Heart left ventricle (tissue), 13 donors: ENCODE results near the gene FOXN3.

Experiments used
- POLR2A ChIP-seq, 2 donors: fragments of 450-650 bp; IDR thresholded peaks; one replicate each; pipeline ENCODE4 v1.6.1; 2017; ENCODE audit warnings: antibody characterized with exemption in 2 of 2, mild to moderate bottlenecking in 2 of 2, moderate library complexity in 2 of 2
- TF ChIP-seq, protein P1 (sequence below), 12 donors: fragments of 200-600 bp; sonication (generic) in 4 of 12; IDR thresholded peaks; one replicate each; pipeline versions ENCODE4 v1.5.0 to v1.8.0; 2018 to 2022; ENCODE audit warnings: antibody characterized with exemption in 12 of 12, mild to moderate bottlenecking in 5 of 12
- donor health status: ischemic (EF 13 %, LVEDD 7.1; RV severe dilation, severe dysfunction).
- donor health status: DM: no; HTN: yes; CAD: no.
- donor health status: DM: no; HTN: no; CAD: no.
- donor health status: ischemic (EF 25% LVEDD 6.9; RV normal size, moderate dysfunction).
- donor health status: ischemic (EF 25% LVEDD 5.7; RV mildly dilated, moderate dysfunction).
- donor health status: ischemic (EF 35%, LVEDD 5.7; RV mildly dilated, moderate dysfunction).
- donor health status: nonischemic (EF 11% LVEDD 7.7; RV severe dilation, severe dysfunction).
- donor health status: DM: yes; HTN: yes; CAD: no.
- donor health status: PGD.
- donor health status: ischemic (EF 29% LVEDD 5.4; RV normal size, mild dysfunction).
- donor health status: nonischemic (EF 23%, LVEDD 6.1; RV moderate dilation, normal function).

DNA sequence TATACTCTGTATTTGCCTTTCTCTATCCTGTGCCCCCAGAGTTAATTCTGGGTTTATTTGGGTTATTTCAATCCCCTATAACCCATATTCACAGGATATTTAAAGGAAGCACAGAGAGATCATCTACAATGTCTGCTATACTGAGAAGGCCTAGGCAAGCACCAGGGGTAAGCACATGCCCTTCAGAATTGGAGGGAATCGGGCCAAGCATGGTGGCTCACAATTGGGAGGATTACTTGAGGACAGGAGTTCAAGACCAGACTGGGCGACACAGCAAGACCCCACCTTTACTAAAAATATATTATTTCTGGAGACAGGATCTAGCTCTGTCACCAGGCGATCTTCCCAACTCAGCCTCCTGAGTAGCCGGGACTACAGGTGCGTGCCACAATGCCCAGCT, 11.3 kb downstream of the FOXN3 start:
- TF ChIP-seq, protein P1, sequence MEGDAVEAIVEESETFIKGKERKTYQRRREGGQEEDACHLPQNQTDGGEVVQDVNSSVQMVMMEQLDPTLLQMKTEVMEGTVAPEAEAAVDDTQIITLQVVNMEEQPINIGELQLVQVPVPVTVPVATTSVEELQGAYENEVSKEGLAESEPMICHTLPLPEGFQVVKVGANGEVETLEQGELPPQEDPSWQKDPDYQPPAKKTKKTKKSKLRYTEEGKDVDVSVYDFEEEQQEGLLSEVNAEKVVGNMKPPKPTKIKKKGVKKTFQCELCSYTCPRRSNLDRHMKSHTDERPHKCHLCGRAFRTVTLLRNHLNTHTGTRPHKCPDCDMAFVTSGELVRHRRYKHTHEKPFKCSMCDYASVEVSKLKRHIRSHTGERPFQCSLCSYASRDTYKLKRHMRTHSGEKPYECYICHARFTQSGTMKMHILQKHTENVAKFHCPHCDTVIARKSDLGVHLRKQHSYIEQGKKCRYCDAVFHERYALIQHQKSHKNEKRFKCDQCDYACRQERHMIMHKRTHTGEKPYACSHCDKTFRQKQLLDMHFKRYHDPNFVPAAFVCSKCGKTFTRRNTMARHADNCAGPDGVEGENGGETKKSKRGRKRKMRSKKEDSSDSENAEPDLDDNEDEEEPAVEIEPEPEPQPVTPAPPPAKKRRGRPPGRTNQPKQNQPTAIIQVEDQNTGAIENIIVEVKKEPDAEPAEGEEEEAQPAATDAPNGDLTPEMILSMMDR (IDR thresholded peaks at IDR 0.05): no peak
- TF ChIP-seq POLR2A (IDR thresholded peaks at IDR 0.05): no peak
